GM12878 (cell line): ENCODE results near the gene TMEM212. TPM values are rescaled to one million over a fixed set of nuclear protein-coding genes. Genes with fewer than 3 reads are reported as not detected.

ENCODE experiments used
- ATAC-seq: fragments of 200-7000 bp; cut with Tn5 transposase; 3 replicates; pipeline ENCODE4 v1.9.1; 2020; ENCODE audit warnings: mild to moderate bottlenecking, moderate library complexity
- BruUV-seq: library from RNA; stranded (reverse); fragments of 400-500 nt; replicated peaks from 2 replicates; lab custom pipeline; 2021; lab: Mats Ljungman, UMichigan
- CTCF ChIA-PET: fragments of 300-600 bp; sonication (Branson Sonifier 250); formaldehyde crosslinking; extraction: SDS; loops from one replicate; lab custom pipeline; 2021; ENCODE audit warnings: inconsistent platforms; lab: Yijun Ruan, JAX
- POLR2A ChIA-PET: fragments of 350-600 bp; formaldehyde crosslinking; extraction: SDS; loops from one replicate; lab custom pipeline; 2021; ENCODE audit warnings: inconsistent platforms; lab: Charles Lee
- RAD21 ChIA-PET: fragments of 300-600 bp; sonication (Branson Sonifier 250); formaldehyde crosslinking; loops from one replicate; lab custom pipeline; 2023; ENCODE audit warnings: antibody characterized with exemption; ENCODE audit not compliant: unreplicated experiment; lab: Charles Lee
- SMC1A ChIA-PET: fragments of 300-600 bp; sonication (Branson Sonifier 250); formaldehyde crosslinking; loops from one replicate; lab custom pipeline; 2023; ENCODE audit not compliant: unreplicated experiment, uncharacterized antibody; lab: Charles Lee
- DNase-seq: peaks from one replicate; pipeline ENCODE4 v3.0.0-alpha.2; 2011; ENCODE audit warnings: low read depth, low spot score
- FAIRE-seq: peaks from 3 replicates; lab custom pipeline; 2011; peaks lifted over from hg19 to GRCh38; lab: Jason Lieb, UNC
- H2AFZ ChIP-seq: 2 replicates; pipeline ENCODE4 v1.6.0; 2011; ENCODE audit warnings: low read depth, low read length, control low read depth; ENCODE audit not compliant: control insufficient read depth
- H3K27ac ChIP-seq: 2 replicates; pipeline ENCODE4 v1.5.1; 2011; ENCODE audit warnings: control low read depth; ENCODE audit not compliant: control insufficient read depth, insufficient read depth
- H3K27me3 ChIP-seq, 2 experiments: replicated peaks in 1 of 2; 2 replicates each; pipeline versions ENCODE4 v1.6.0 to v1.6.1; 2011; ENCODE audit warnings: low read length in 1 of 2; ENCODE audit not compliant: control insufficient read depth in 2 of 2, insufficient read depth in 2 of 2
- H3K36me3 ChIP-seq, 2 experiments: 2 replicates each; pipeline ENCODE4 v1.5.1; 2011; ENCODE audit warnings: low read length in 1 of 2; ENCODE audit not compliant: control insufficient read depth in 2 of 2, insufficient read depth in 2 of 2
- H3K4me1 ChIP-seq: 2 replicates; pipeline ENCODE4 v1.6.1; 2011; ENCODE audit warnings: mild to moderate bottlenecking, low read length, moderate library complexity, mixed read lengths; ENCODE audit not compliant: control insufficient read depth, insufficient read depth
- H3K4me2 ChIP-seq: 2 replicates; pipeline ENCODE4 v1.6.0; 2011; ENCODE audit warnings: control low read depth; ENCODE audit not compliant: control insufficient read depth, insufficient read depth
- H3K4me3 ChIP-seq: fragments of 200-600 bp; sonication (generic); 2 replicates; pipeline ENCODE4 v1.5.1; 2016
- H3K79me2 ChIP-seq: 2 replicates; pipeline ENCODE4 v1.6.0; 2011; ENCODE audit warnings: low read length; ENCODE audit not compliant: control insufficient read depth, insufficient read depth
- H3K9ac ChIP-seq: 2 replicates; pipeline ENCODE4 v1.8.0; 2011; ENCODE audit warnings: low read length, control low read depth, mixed read lengths; ENCODE audit not compliant: control insufficient read depth, insufficient read depth
- H3K9me3 ChIP-seq: replicated peaks from 3 replicates; pipeline ENCODE4 v1.5.1; 2011; ENCODE audit warnings: mild to moderate bottlenecking, low read length; ENCODE audit not compliant: control insufficient read depth, insufficient read depth
- H4K20me1 ChIP-seq: 2 replicates; pipeline ENCODE4 v1.6.0; 2011; ENCODE audit not compliant: control insufficient read depth, insufficient read depth
- BACH1 ChIP-seq: fragments of 450-650 bp; IDR thresholded peaks from 2 replicates; pipeline ENCODE4 v1.6.1; 2017; ENCODE audit warnings: mild to moderate bottlenecking, borderline replicate concordance
- BHLHE40 ChIP-seq, 2 experiments: fragments of 450-650 bp in 1 of 2; IDR thresholded peaks; 2 replicates each; pipeline ENCODE4 v1.6.1; 2011 to 2017; ENCODE audit warnings: low read depth in 2 of 2, borderline replicate concordance in 1 of 2, improper control_type of control experiment in 1 of 2, low read length in 1 of 2, mild to moderate bottlenecking in 1 of 2
- CBX5 ChIP-seq: sonication (generic); IDR thresholded peaks from 2 replicates; pipeline ENCODE4 v1.6.1; 2016; ENCODE audit warnings: low read depth, moderate library complexity, mild to moderate bottlenecking, inconsistent platforms
- HCFC1 ChIP-seq: fragments of 150-350 bp; IDR thresholded peaks from 2 replicates; pipeline ENCODE4 v1.6.1; 2014; ENCODE audit warnings: low read length
- HDAC2 ChIP-seq: fragments of 200-600 bp; sonication (generic); IDR thresholded peaks from 2 replicates; pipeline ENCODE4 v1.6.1; 2017
- HDGF ChIP-seq: fragments of 450-650 bp; IDR thresholded peaks from 2 replicates; pipeline ENCODE4 v1.6.1; 2016; ENCODE audit warnings: antibody characterized with exemption
- IKZF2 ChIP-seq, 2 experiments: fragments of 450-650 bp; IDR thresholded peaks; 2 replicates each; pipeline ENCODE4 v1.6.1; 2017; ENCODE audit warnings: mild to moderate bottlenecking in 2 of 2, moderate library complexity in 2 of 2
- NFYA ChIP-seq: IDR thresholded peaks from 2 replicates; pipeline ENCODE4 v1.6.1; 2011; ENCODE audit warnings: low read depth, mild to moderate bottlenecking, low read length, improper control_type of control experiment, borderline replicate concordance
- NFYB ChIP-seq: IDR thresholded peaks from 2 replicates; pipeline ENCODE4 v1.6.1; 2011; ENCODE audit warnings: low read depth, mild to moderate bottlenecking, low read length, improper control_type of control experiment, moderate library complexity; ENCODE audit not compliant: insufficient read depth
- NR2C2 ChIP-seq: IDR thresholded peaks from 2 replicates; pipeline ENCODE4 v1.6.1; 2011; ENCODE audit warnings: borderline replicate concordance, low read depth; ENCODE audit not compliant: control insufficient read depth, insufficient read length
- SIX5 ChIP-seq: IDR thresholded peaks from 2 replicates; pipeline ENCODE4 v1.6.1; 2011; ENCODE audit warnings: mild to moderate bottlenecking, low read depth, low read length, moderate library complexity; ENCODE audit not compliant: severe bottlenecking
- SMARCA5 ChIP-seq: fragments of 450-650 bp; IDR thresholded peaks from 2 replicates; pipeline ENCODE4 v1.6.1; 2017; ENCODE audit warnings: mild to moderate bottlenecking
- SMC3 ChIP-seq: IDR thresholded peaks from 2 replicates; pipeline ENCODE4 v1.6.1; 2011; ENCODE audit warnings: low read length, improper control_type of control experiment, borderline replicate concordance
- STAT3 ChIP-seq: IDR thresholded peaks from 2 replicates; pipeline ENCODE4 v1.6.1; 2011; ENCODE audit warnings: low read depth, low read length, improper control_type of control experiment
- TAF1 ChIP-seq: IDR thresholded peaks from 2 replicates; pipeline ENCODE4 v1.6.1; 2011; ENCODE audit warnings: mild to moderate bottlenecking, low read depth, low read length, borderline replicate concordance
- TCF7 ChIP-seq: IDR thresholded peaks from 2 replicates; pipeline ENCODE4 v1.6.1; 2014; ENCODE audit warnings: antibody characterized with exemption, borderline replicate concordance
- ZNF207 ChIP-seq: fragments of 450-650 bp; IDR thresholded peaks from 2 replicates; pipeline ENCODE4 v1.6.1; 2014; ENCODE audit warnings: antibody characterized with exemption, mild to moderate bottlenecking, borderline replicate concordance
- ZNF217 ChIP-seq: fragments of 450-650 bp; IDR thresholded peaks from 2 replicates; pipeline ENCODE4 v1.6.1; 2017; ENCODE audit warnings: antibody characterized with exemption, mild to moderate bottlenecking
- WGBS: methylation state at CpG from one replicate; pipeline ENCODE4 v1.1.6; 2016; ENCODE audit warnings: low lambda C conversion rate; ENCODE audit not compliant: insufficient replicate concordance, insufficient coverage; ENCODE audit errors: missing lambda C conversion rate; 5-methylcytosine and 5-hydroxymethylcytosine counted together
- in situ Hi-C: fragments of 300-500 bp; cut with MboI; formaldehyde crosslinking; loops from 9 replicates; pipeline ENCODE4 v1.14.3; 2018; ENCODE audit warnings: mixed read lengths
- intact Hi-C: fragments of 100-400 bp; cut with micrococcal nuclease; formaldehyde crosslinking; loops from one replicate; pipeline ENCODE4 v1.14.2; 2022; ENCODE audit not compliant: unreplicated experiment
- polyA plus RNA-seq, 11 experiments: library from polyadenylated mRNA; depleted of rRNA in 4 of 11; unstranded in 6 of 11; stranded (reverse) in 5 of 11; fragments of >200 nt; fragmentation: Nextera tagmentation in 4 of 11; fragmentation: Illumina TruSeq in 1 of 11; extraction: Ambion mirVana in 4 of 11; extraction: Trizol in 1 of 11; gene quantifications; 1 replicate in 1 of 11; 2 replicates in 10 of 11; pipeline versions ENCODE4 v1.2.1 to v1.2.3, GENCODE V29; 2011 to 2016; ENCODE audit warnings: inconsistent platforms in 2 of 11, missing spikeins in 2 of 11, low read depth in 1 of 11
- total RNA-seq, 4 experiments: library from RNA; depleted of rRNA in 3 of 4; stranded (reverse); fragments of >200 nt in 3 of 4; fragmentation: Illumina TruSeq in 1 of 4; extraction: Trizol in 1 of 4; gene quantifications; 2 replicates each; pipeline versions ENCODE4 v1.2.1 to v1.2.3, GENCODE V29; 2013 to 2021
- TF ChIP-seq, protein P1 (sequence below): IDR thresholded peaks from 2 replicates; pipeline ENCODE4 v1.6.1; 2012; ENCODE audit warnings: low read depth, low read length, improper control_type of control experiment

The TMEM212 gene
- total and polyA plus RNA-seq, 10 of the 15 experiments (the other 5 are each of a cell fraction or from before 2014, with no cell fraction given): not detected

DNA sequence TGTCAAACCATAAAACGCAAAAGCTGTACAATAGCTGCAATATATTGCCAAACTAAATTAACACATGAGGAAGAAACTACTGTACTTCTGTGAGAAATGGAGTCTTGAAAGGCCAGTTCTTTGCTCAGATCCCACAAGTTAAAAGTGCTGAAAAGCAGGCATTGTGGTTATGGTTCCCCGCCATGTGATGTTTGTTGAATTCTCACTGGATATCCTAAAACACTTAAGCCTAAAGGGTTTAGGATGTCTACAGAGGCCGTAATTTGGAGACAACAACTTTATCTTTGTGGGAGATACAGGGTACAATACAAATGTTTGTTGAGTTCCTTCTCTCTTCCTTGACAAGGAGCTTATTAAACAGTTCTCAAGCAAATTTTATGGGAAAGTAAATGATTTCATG lies 53.2 kb downstream of the TMEM212 start:
- Histone ChIP-seq H3K79me2 (no peaks in the 10 kb centered on the region), H3K27me3 (peaks cover 1 to 10% of the 10 kb centered on the region in 2 experiments; a peak in 1 of 4 replicates), H3K4me1 (no peaks in the 10 kb centered on the region), H2AFZ (no peak overlapping the region), H3K27ac (no peak overlapping the region), H3K9ac (no peak overlapping the region), H4K20me1 (no peaks in the 10 kb centered on the region), H3K9me3 (no peaks in the 10 kb centered on the region), H3K4me2 (no peak overlapping the region), H3K4me3 (no peak overlapping the region), H3K36me3 (no peaks in the 10 kb centered on the region)
- ChIA-PET CTCF (interaction anchor here (1.1 kb wide), 1 partner anchor 28 kb away, joined by 3 read pairs; no protein-coding TSS in a partner anchor), POLR2A (no interaction called here), SMC1A (no interaction called here), RAD21 (interaction anchor here (0.6 kb wide), 1 partner anchor 155 kb away, joined by 3 read pairs; no protein-coding TSS in a partner anchor)
- WGBS: 50% methylated on average over 3 of the region's 3 CpGs
- DNase-seq: no peak
- no peak for TF ChIP-seq HDGF
- no peak for TF ChIP-seq TAF1
- no peak for FAIRE-seq
- in situ Hi-C loops: no loop called here
- no TSS peak for BruUV-seq
- intact Hi-C loops: no loop called here
- ATAC-seq: no peak

DNA sequence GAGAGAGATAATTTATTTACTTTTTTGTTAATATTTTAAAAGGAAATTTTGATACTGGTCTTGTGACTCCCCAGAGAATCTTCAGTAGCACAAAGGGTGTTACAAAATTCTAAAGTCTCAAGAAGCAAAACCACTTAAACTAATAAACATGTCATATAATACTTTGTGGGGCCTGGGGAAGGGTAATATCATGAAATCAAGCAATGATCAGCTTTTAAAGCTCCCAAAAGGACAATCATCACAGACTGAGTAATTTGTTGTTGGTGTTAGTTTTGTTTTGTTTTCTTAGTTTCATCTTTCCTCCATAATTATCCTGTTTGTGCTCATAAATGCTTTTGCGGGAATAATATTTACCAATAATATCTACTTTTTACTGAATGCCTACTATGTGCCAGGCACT lies 55.0 kb downstream of the TMEM212 start:
- ChIA-PET CTCF (interaction anchor here (1.4 kb wide), 1 partner anchor 33 kb away, joined by 3 read pairs; no protein-coding TSS in a partner anchor), RAD21 (no interaction called here), SMC1A (no interaction called here), POLR2A (no interaction called here)
- H3K4me3 ChIP-seq: no peak overlapping the region
- no peaks in the 10 kb centered on the region for H3K9me3 ChIP-seq
- WGBS: 38% methylated on average over 1 of the region's 1 CpG
- no peaks in the 10 kb centered on the region for H4K20me1 ChIP-seq
- H2AFZ ChIP-seq: no peak overlapping the region
- no peak for ATAC-seq
- H3K4me1 ChIP-seq: no peaks in the 10 kb centered on the region
- peaks cover 1 to 7% of the 10 kb centered on the region in 2 experiments; a peak in 1 of 4 replicates for H3K27me3 ChIP-seq
- no peak for FAIRE-seq
- intact Hi-C loops: no loop called here
- H3K27ac ChIP-seq: no peak overlapping the region
- no peak for DNase-seq
- no peaks in the 10 kb centered on the region for H3K79me2 ChIP-seq
- no TSS peak for BruUV-seq
- no peak overlapping the region for H3K4me2 ChIP-seq
- H3K36me3 ChIP-seq: no peaks in the 10 kb centered on the region
- in situ Hi-C loops: no loop called here
- H3K9ac ChIP-seq: no peak overlapping the region
- no peak for TF ChIP-seq HCFC1
- TF ChIP-seq BHLHE40 (IDR thresholded peaks at IDR 0.05; ENCODE audit: borderline replicate concordance in 1 of 2, low read depth in 2 of 2, low read length in 1 of 2): no peak
- no peak for TF ChIP-seq SMC3
- no peak for TF ChIP-seq NR2C2
- TF ChIP-seq ZNF217: no peak
- no peak for TF ChIP-seq TCF7
- no peak for TF ChIP-seq NFYA
- TF ChIP-seq HDAC2: no peak
- TF ChIP-seq, protein P1, sequence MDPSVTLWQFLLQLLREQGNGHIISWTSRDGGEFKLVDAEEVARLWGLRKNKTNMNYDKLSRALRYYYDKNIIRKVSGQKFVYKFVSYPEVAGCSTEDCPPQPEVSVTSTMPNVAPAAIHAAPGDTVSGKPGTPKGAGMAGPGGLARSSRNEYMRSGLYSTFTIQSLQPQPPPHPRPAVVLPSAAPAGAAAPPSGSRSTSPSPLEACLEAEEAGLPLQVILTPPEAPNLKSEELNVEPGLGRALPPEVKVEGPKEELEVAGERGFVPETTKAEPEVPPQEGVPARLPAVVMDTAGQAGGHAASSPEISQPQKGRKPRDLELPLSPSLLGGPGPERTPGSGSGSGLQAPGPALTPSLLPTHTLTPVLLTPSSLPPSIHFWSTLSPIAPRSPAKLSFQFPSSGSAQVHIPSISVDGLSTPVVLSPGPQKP: no peak
- TF ChIP-seq STAT3: no peak
- no peak for TF ChIP-seq SIX5
- TF ChIP-seq ZNF207: no peak
- TF ChIP-seq IKZF2 (IDR thresholded peaks at IDR 0.05): no peak
- TF ChIP-seq NFYB: no peak
- TF ChIP-seq CBX5: no peak
- TF ChIP-seq BACH1: no peak
- TF ChIP-seq SMARCA5: no peak
